GM10266 (cell line): ENCODE measurements around the gene PDCD2L.
"Not testable (repeated sequence)": the region's sequence is repeated elsewhere in the genome, so short reads cannot be mapped to it uniquely, and the experiment has no call there.

Experiments used
- DNase-seq: peaks from one replicate; pipeline ENCODE4 v3.0.0; 2012; ENCODE audit errors: extremely low spot score
- TF ChIP-seq, protein P1 (sequence below): IDR thresholded peaks from 2 replicates; pipeline ENCODE4 v1.5.1; 2012; ENCODE audit warnings: mild to moderate bottlenecking, low read depth; ENCODE audit not compliant: control insufficient read depth, insufficient read depth; ENCODE audit errors: missing control alignments

Gene PDCD2L

DNA sequence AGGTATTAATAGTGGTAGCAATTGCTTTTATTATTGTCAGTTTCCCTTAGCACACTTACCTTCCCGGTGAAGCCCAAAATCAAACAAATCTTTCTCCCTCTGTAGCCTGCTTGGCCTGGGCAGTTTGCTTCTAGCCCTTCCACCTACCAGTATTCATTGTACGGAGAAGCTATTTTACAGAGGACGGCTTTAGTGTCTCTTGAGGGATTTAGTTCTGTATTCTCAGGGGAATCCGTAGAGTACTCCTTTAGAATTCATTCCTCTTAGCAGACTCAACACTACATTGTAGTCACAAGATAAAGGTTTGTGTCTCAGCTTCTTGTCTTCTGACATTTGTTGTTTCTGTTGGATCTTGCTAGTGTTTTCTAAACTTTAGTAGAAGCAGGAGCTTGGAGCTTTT, 53.2 kb downstream of the PDCD2L start:
- no peak for DNase-seq
- TF ChIP-seq, protein P1, sequence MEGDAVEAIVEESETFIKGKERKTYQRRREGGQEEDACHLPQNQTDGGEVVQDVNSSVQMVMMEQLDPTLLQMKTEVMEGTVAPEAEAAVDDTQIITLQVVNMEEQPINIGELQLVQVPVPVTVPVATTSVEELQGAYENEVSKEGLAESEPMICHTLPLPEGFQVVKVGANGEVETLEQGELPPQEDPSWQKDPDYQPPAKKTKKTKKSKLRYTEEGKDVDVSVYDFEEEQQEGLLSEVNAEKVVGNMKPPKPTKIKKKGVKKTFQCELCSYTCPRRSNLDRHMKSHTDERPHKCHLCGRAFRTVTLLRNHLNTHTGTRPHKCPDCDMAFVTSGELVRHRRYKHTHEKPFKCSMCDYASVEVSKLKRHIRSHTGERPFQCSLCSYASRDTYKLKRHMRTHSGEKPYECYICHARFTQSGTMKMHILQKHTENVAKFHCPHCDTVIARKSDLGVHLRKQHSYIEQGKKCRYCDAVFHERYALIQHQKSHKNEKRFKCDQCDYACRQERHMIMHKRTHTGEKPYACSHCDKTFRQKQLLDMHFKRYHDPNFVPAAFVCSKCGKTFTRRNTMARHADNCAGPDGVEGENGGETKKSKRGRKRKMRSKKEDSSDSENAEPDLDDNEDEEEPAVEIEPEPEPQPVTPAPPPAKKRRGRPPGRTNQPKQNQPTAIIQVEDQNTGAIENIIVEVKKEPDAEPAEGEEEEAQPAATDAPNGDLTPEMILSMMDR: no peak

DNA sequence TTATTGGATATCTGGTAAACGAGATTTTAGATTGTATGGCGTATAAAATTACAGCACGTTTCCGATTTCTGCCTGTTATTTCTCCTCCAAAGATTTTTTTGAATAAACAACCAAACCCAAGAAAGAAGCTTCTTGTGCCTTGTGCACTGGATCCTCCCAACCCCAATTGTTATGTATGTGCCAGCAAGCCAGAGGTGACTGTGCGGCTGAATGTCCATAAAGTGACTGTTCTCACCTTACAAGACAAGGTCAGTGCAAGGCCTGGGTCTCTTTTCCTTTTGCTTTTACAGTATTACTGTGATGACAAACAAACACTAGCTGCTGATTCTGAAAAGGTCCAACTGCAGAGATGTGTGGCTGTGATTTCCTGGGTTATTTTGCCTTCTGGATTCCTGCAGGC, 54.5 kb downstream of the PDCD2L start:
- DNase-seq: no peak
- TF ChIP-seq, protein P1: no peak

DNA sequence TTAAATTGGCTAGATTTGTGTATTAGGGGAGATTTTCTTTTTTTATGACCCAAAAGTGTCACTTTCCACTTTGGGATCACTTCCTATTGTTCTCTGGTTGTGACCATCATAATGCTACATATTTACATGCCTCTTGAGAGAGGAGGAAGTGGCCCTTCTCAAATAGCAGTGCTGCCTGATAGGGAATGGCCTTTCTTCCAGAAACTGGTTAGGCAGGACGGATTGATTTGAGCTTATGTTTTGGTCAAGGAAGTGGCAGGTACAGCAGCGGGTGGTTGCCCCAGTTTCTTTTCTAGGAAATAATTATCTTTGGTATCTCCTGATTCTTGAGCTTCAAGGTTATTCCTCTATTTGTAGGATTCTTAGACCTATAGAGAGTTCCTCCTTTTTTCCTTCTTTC, 55.4 kb downstream of the PDCD2L start:
- DNase-seq: no peak
- TF ChIP-seq, protein P1: no peak

DNA sequence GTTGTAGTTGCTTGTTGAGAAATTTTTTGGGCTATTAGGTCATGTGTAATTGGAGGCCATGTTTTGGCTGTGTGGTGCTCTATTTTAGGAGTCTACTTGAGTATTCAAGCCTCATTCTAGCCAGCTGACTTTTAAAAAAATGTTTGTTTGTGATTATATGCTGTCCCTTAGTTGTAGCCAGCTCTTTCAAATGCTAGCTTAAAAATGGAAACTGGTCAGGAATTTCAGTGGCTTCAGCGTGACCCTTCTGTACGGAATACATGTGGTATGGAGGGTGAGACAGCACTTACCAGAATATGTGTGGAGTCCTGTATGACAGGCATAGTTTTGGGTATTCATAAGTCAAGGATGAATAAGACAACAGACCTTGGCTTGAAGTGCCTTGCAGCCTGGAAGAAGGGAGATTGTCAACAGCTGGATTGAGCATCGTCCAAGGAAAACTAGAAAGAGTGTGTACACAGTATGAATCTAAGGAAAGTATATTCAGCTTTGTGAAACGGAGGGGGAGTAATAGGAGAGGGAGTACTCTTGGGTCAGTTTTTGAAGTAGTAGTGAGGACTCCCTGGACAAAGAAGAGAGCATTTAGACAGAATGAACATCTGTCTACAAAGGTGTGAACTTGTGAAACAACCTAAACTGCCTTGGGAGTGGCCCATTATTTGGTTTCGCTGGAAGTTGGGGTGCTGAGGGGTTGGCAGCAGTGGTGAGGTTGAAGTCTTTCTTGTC, 57.3 kb downstream of the PDCD2L start:
- TF ChIP-seq, protein P1: no peak
- no peak for DNase-seq

DNA sequence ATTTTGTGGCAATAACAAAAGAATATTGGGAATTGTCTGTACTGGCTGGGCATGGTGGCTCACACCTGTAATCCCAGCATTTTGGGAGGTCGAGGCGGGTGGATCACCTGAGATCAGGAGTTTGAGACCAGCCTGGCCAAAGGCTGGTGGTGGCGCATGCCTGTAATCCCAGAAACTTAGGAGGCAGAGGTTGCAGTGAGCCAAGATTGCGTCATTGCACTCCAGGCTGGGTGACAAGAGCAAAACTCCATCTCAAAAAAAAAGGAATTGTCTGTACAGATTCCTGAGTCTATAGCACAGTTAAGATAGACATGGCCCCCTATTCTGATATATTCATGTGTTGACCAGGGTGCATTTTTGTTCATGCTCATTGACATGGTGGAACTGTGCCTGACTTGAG, 60.6 kb downstream of the PDCD2L start:
- DNase-seq: not testable (repeated sequence)

DNA sequence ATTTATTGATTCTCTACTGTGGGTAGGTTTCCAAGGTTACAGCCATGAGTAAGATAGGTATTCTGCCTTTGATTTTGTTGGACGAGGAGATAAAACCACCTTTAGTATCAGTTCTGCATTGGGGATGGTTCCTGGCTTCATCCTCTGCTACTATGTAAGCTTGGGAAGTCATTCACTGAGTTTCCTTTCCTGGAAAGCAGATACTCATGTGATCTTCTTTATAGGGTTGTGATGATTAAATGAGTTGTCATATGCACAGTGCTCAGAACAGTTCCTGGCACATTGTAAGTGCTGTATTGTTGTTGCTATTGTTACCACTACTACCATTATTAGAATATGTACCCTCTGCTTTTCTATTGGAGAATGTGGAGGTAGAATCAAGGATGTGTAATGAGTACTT, 64.2 kb downstream of the PDCD2L start:
- TF ChIP-seq, protein P1: no peak
- no peak for DNase-seq

DNA sequence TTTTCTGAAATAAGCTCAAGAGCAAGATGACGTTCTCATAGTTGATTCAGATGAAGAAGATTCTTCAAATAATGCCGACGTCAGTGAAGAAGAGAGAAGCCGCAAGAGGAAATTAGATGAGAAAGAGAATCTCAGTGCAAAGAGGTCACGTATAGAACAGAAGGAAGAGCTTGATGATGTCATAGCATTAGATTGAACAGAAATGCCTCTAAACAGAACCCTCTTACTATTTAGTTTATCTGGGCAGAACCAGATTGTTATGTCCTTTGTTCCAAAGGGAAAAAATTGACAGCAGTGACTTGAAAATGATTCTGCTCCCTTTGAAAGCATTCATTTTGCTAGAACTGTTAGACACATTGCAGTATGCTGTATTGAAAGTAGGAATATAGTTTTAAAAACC, 64.8 kb downstream of the PDCD2L start:
- DNase-seq: not testable (repeated sequence)

DNA sequence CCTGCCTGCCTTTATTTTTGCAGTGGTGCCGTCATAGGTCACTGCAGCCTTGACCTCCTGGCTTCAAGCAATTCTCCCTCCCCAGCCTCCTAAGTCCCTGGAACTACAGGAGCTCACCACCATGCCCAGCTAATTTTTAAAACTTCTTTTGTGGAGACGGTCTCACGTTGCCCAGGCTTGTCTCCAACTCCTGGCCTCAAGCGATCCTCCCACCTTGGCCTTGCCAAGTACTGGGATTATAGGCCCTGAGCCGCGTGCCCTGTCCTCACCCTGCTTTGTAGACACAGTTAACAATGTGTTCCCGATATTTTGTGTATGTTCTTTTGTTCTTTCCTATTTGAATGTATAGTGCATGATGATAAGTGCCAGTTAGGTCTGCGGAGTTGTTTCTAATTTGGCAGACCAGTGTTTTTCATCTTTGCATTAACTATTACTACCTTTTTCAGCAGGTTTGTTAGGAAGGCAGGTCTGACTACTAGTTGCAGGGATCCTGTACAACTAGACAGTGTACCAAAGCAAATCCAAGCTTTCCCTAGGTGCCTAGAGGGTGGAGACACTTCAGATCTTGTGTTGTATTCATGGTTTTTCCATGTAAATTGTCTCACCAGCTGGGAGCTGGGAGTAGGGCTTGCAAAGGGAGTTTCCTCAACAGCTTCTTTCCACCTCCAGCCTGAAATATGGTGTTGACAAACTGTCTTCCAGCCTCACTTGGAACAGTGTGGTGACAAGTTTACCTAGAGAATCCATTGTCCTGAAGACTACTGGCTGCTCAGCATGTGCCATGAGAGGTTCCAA, 67.9 kb downstream of the PDCD2L start:
- DNase-seq: no peak
- TF ChIP-seq, protein P1: no peak
